ENCODE measurements around the gene PTPN11. TPM values are rescaled to one million over a fixed set of nuclear protein-coding genes. Genes with fewer than 3 reads are reported as not detected.

PTPN11 gene
- total and polyA plus RNA-seq, 4 donors = 33.7 to 73.3 (median 36.4) TPM

GRCh38 chr12:112427760-112428159, 9.0 kb downstream of the PTPN11 start:
- Histone ChIP-seq H3K27me3 (ENCODE audit: control insufficient read depth in 4 of 4, insufficient read depth in 4 of 4, low read length in 3 of 4) (no peaks in the 10 kb centered on the region), H3K36me3 (ENCODE audit: control insufficient read depth in 4 of 4, insufficient read depth in 3 of 4, low read depth in 1 of 4, low read length in 3 of 4) (no peaks in the 10 kb centered on the region), H3K4me3 (ENCODE audit: low read depth in 1 of 3, low read length in 3 of 3) (no peak overlapping the region), H3K27ac (ENCODE audit: low read depth in 1 of 2, low read length in 2 of 2) (no peak overlapping the region), H3K9ac (ENCODE audit: low read depth in 1 of 2, low read length in 2 of 2) (no peak overlapping the region), H3K4me1 (ENCODE audit: control insufficient read depth in 4 of 4, insufficient read depth in 4 of 4, low read length in 3 of 4) (peaks cover 3 to 8% (median 5%) of the 10 kb centered on the region in 4 donors), H3K9me3 (ENCODE audit: control insufficient read depth in 4 of 4, low read length in 3 of 4) (no peaks in the 10 kb centered on the region)
- WGBS = 98% methylated on average over 2 of the region's 2 CpGs
- TF ChIP-seq EGR1 (IDR thresholded peaks at IDR 0.05; ENCODE audit: low read depth in 2 of 2) = no peak
- no peak for TF ChIP-seq HNF4G (IDR thresholded peaks at IDR 0.05)
- TF ChIP-seq FOXA1 (IDR thresholded peaks at IDR 0.05) = no peak
- TF ChIP-seq SP1 (IDR thresholded peaks at IDR 0.05) = no peak
- no peak for TF ChIP-seq RXRA (IDR thresholded peaks at IDR 0.05)
- TF ChIP-seq JUND (IDR thresholded peaks at IDR 0.05) = no peak
- no peak for TF ChIP-seq CTCF (IDR thresholded peaks at IDR 0.05; ENCODE audit: low read depth, low read length, missing input control)
- DNase-seq (ENCODE audit: low spot score) = no peak

- no peak for DNase-seq (ENCODE audit: low spot score)
- H3K4me3 ChIP-seq (ENCODE audit: low read depth in 1 of 3, low read length in 3 of 3) = no peak overlapping the region
- TF ChIP-seq FOXA1 (IDR thresholded peaks at IDR 0.05) (no peak), SP1 (IDR thresholded peaks at IDR 0.05) (no peak), RAD21 (IDR thresholded peaks at IDR 0.05) (no peak)
- H3K27me3 ChIP-seq (ENCODE audit: control insufficient read depth in 4 of 4, insufficient read depth in 4 of 4, low read length in 3 of 4) = no peaks in the 10 kb centered on the region
- peaks cover 0 to 1% (median 0%) of the 10 kb centered on the region in 4 donors for H3K36me3 ChIP-seq (ENCODE audit: control insufficient read depth in 4 of 4, insufficient read depth in 3 of 4, low read depth in 1 of 4, low read length in 3 of 4)
- H3K9me3 ChIP-seq (ENCODE audit: control insufficient read depth in 4 of 4, low read length in 3 of 4) = no peaks in the 10 kb centered on the region
- H3K9ac ChIP-seq (ENCODE audit: low read depth in 1 of 2, low read length in 2 of 2) = no peak overlapping the region
- H3K27ac ChIP-seq (ENCODE audit: low read depth in 1 of 2, low read length in 2 of 2) = no peak overlapping the region
- H3K4me1 ChIP-seq (ENCODE audit: control insufficient read depth in 4 of 4, insufficient read depth in 4 of 4, low read length in 3 of 4) = no peaks in the 10 kb centered on the region
- WGBS = 85% methylated on average over 5 of the region's 5 CpGs
Measured at GRCh38 chr12:112430929-112431328, 12.2 kb downstream of the PTPN11 start.

- no peak overlapping the region for H3K27ac ChIP-seq (ENCODE audit: low read depth in 1 of 2, low read length in 2 of 2)
- 87% methylated on average over 3 of the region's 3 CpGs for WGBS
- H3K4me3 ChIP-seq (ENCODE audit: low read depth in 1 of 3, low read length in 3 of 3) = no peak overlapping the region
- peaks cover 0 to 1% (median 0%) of the 10 kb centered on the region in 4 donors for H3K36me3 ChIP-seq (ENCODE audit: control insufficient read depth in 4 of 4, insufficient read depth in 3 of 4, low read depth in 1 of 4, low read length in 3 of 4)
- TF ChIP-seq GABPA (IDR thresholded peaks at IDR 0.05 in 1 of 2, conservative IDR thresholded peaks at IDR 0.05 in 1 of 2) (no peak), REST (IDR thresholded peaks at IDR 0.05) (no peak), HNF4G (IDR thresholded peaks at IDR 0.05) (no peak), EGR1 (IDR thresholded peaks at IDR 0.05; ENCODE audit: low read depth in 2 of 2) (no peak), RAD21 (IDR thresholded peaks at IDR 0.05) (no peak), YY1 (IDR thresholded peaks at IDR 0.05) (no peak), HNF4A (conservative IDR thresholded peaks at IDR 0.05) (no peak), RXRA (IDR thresholded peaks at IDR 0.05) (no peak), TAF1 (conservative IDR thresholded peaks at IDR 0.05) (no peak), ZBTB33 (IDR thresholded peaks at IDR 0.05) (no peak), CTCF (IDR thresholded peaks at IDR 0.05; ENCODE audit: low read depth, low read length, missing input control) (no peak), FOXA2 (IDR thresholded peaks at IDR 0.05) (no peak)
- no peaks in the 10 kb centered on the region for H3K4me1 ChIP-seq (ENCODE audit: control insufficient read depth in 4 of 4, insufficient read depth in 4 of 4, low read length in 3 of 4)
- H3K27me3 ChIP-seq (ENCODE audit: control insufficient read depth in 4 of 4, insufficient read depth in 4 of 4, low read length in 3 of 4) = no peaks in the 10 kb centered on the region
- no peak overlapping the region for H3K9ac ChIP-seq (ENCODE audit: low read depth in 1 of 2, low read length in 2 of 2)
- no peak for DNase-seq (ENCODE audit: low spot score)
- H3K9me3 ChIP-seq (ENCODE audit: control insufficient read depth in 4 of 4, low read length in 3 of 4) = no peaks in the 10 kb centered on the region
Measured at GRCh38 chr12:112431965-112432364, 13.2 kb downstream of the PTPN11 start.

All from liver (tissue), 9 donors.